Activated gamma-delta T cell treated with Interleukin-2 at 50 U/mL for 16 hours (primary cell): ENCODE measurements around the gene PLAC1.

ENCODE experiments used
- DNase-seq: peaks from one replicate; pipeline ENCODE4 v3.0.0-alpha.2; 2020

Gene PLAC1

GRCh38 chrX:134658002-134658759 is at the start of gene PLAC1:
Gene PLAC1 (minus strand): TSS chrX:134658471. CDS start chrX:134566682, 91,789 bp downstream.
- DNase-seq, result no peak

GRCh38 chrX:134706138-134706537 is 47.9 kb upstream of the PLAC1 start:
- no peak for DNase-seq

GRCh38 chrX:134695999-134696398 is 37.7 kb upstream of the PLAC1 start:
- no peak for DNase-seq

GRCh38 chrX:134694333-134695322 is 36.4 kb upstream of the PLAC1 start:
- DNase-seq, result no peak

- no peak for DNase-seq
Observed at GRCh38 chrX:134693644-134694043, 35.4 kb upstream of the PLAC1 start.

GRCh38 chrX:134692990-134693389 is 34.7 kb upstream of the PLAC1 start:
- no peak for DNase-seq

GRCh38 chrX:134692233-134692632 is 34.0 kb upstream of the PLAC1 start:
- DNase-seq, result no peak

- no peak for DNase-seq
Observed at GRCh38 chrX:134691453-134691852, 33.2 kb upstream of the PLAC1 start.

GRCh38 chrX:134688839-134689238 is 30.6 kb upstream of the PLAC1 start:
- DNase-seq, result no peak

- no peak for DNase-seq
Observed at GRCh38 chrX:134688031-134688823, 30.0 kb upstream of the PLAC1 start.

GRCh38 chrX:134685668-134686067 is 27.4 kb upstream of the PLAC1 start:
- DNase-seq, result no peak

- no peak for DNase-seq
Observed at GRCh38 chrX:134684956-134685355, 26.7 kb upstream of the PLAC1 start.

GRCh38 chrX:134683351-134684005 is 25.2 kb upstream of the PLAC1 start:
- no peak for DNase-seq

- no peak for DNase-seq
Observed at GRCh38 chrX:134682081-134682480, 23.8 kb upstream of the PLAC1 start.

GRCh38 chrX:134679644-134680043 is 21.4 kb upstream of the PLAC1 start:
- no peak for DNase-seq

- no peak for DNase-seq
Observed at GRCh38 chrX:134679221-134679620, 20.9 kb upstream of the PLAC1 start.

- no peak for DNase-seq
Observed at GRCh38 chrX:134677332-134677731, 19.1 kb upstream of the PLAC1 start.

GRCh38 chrX:134676436-134676835 is 18.2 kb upstream of the PLAC1 start:
- DNase-seq, result no peak

GRCh38 chrX:134673123-134673522 is 14.9 kb upstream of the PLAC1 start:
- no peak for DNase-seq

GRCh38 chrX:134672101-134672500 is 13.8 kb upstream of the PLAC1 start:
- no peak for DNase-seq

GRCh38 chrX:134671294-134671693 is 13.0 kb upstream of the PLAC1 start:
- no peak for DNase-seq

- no peak for DNase-seq
Observed at GRCh38 chrX:134670134-134670924, 12.1 kb upstream of the PLAC1 start.
